Hematopoietic multipotent progenitor cell treated with erythropoietin and hydrocortisone succinate and interleukin-3 and kit ligand, for 4 days (in vitro differentiated cells): Measurements from ENCODE around the gene LITAF.
"Not testable (repeated sequence)": the region's sequence is repeated elsewhere in the genome, so short reads cannot be mapped to it uniquely, and the experiment has no call there.

Experiments used
- DNase-seq: peaks from one replicate; pipeline ENCODE4 v3.0.0-alpha.2; 2015

LITAF gene

DNA sequence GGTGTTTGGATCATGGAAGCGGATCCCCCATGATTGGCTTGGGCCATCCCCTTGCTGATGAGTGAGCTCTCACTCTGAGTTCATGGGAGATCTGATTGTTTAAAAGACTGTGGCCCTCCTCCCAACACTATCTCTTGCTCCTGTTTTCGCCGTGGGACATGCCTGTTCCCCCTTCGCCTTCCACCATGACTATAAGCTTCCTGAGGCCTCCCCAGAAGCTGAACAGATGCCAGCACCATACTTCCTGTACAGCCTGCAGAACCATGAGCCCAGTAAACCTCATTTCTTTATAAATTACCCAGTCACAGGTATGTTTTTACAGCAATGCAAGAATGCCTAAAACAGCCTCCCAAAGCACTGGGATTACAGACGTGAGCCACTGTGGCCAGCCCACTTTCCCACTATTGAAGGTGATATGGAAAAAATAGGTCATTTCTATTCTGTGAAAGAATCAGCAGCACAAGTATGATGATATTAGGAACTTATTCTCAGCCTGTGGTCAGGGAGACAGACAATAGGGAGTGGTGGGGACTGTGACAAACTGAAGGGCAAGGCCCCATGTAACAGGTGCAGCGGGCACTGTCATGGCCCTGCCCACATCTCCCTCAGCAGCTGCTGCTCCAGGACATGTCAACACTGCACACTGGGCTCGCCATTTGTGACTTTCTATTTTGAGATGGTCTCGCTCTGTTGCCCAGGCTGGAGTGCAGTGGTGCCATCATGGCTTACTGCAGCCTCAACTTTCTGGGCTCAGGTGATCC is 33.7 kb upstream of the LITAF start:
- no peak for DNase-seq

GRCh38 chr16:11619327-11619851 is 32.7 kb upstream of the LITAF start:
- peak; percentile 83 for DNase-seq

GRCh38 chr16:11618107-11618717 is 31.5 kb upstream of the LITAF start:
- DNase-seq: no peak

- peak; percentile 60 for DNase-seq
Measured at GRCh38 chr16:11615748-11616447, 29.2 kb upstream of the LITAF start.

GRCh38 chr16:11614587-11615175 is 28.0 kb upstream of the LITAF start:
- peak; percentile 19 for DNase-seq

- peak; percentile 98 for DNase-seq
Measured at GRCh38 chr16:11613381-11614303, 26.9 kb upstream of the LITAF start.

DNA sequence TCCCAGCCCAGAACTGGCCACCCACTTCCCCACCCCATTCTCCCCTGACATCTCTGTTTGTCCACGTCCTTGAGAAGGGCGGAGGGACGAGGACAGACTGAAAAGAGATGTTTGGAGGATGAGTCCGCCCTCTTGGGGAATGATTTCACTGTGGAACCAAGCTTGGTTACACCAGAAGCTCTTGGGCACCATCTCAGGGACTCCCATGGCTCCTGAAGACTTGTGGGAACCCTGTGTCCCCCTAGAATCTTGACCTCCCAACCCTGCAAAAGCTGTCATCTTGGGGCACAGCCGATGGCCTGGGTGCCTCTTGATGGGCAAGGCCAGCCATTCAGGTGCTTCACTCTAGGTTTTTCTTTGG is 25.9 kb upstream of the LITAF start:
- no peak for DNase-seq

- peak; percentile 80 for DNase-seq
Measured at GRCh38 chr16:11611871-11612664, 25.3 kb upstream of the LITAF start.

- DNase-seq: no peak
Measured at GRCh38 chr16:11610580-11610979, 23.9 kb upstream of the LITAF start.

DNA sequence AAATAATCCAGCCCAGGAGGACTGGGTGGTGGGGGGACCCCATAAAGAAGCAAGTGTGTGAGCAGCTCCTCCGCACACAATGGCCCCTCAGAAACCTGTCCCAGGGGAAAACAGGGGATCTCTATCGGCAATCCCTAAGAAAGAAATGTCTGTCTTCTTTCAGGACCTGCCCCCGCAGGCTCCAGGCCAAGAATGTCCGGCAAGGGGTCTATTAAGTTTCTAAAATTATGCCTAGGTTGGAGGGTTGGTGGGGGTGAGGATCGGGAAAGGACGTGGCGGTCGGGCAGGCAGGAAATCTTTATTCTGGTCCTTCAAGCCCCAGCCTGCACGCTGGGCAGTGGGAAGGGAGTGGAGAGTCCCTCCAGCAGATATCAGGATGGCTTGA is 23.4 kb upstream of the LITAF start:
- DNase-seq: no peak

- DNase-seq: no peak
Measured at GRCh38 chr16:11609474-11610120, 22.9 kb upstream of the LITAF start.

DNA sequence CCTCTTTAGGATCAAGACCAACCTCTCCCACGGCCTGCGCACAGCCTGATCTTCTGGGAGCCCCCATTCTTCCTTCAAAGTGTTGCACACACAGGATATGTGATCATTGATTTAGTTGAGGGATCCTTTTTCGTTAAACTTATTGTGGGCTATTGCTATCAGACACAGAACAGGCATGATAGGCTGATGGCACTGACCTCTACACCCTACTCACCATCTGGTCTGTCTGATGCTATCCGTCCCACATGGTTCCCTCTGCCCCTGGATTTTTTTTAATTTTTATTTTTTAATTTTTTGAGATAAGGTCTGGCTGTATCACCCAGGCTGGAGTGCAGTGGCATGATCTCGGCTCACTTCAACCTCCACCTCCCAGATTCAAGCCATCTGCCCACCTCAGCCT is 19.2 kb upstream of the LITAF start:
- peak; percentile 75 for DNase-seq

DNA sequence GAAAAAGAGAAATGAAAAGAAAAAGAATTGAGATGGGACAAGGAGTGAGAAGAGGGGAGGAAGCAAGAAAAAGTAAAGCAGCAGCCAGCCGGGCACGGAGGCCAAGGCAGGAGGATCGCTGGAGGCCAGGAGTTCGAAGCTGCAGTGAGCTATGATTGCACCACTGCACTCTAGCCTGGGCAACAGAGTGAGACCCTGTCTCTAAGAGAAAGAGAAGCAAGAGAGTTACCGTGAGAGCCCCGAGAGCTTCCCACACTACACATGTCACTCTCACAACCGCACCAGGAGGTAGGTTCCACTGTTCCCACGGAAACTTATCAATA is 18.8 kb upstream of the LITAF start:
- no peak for DNase-seq

DNA sequence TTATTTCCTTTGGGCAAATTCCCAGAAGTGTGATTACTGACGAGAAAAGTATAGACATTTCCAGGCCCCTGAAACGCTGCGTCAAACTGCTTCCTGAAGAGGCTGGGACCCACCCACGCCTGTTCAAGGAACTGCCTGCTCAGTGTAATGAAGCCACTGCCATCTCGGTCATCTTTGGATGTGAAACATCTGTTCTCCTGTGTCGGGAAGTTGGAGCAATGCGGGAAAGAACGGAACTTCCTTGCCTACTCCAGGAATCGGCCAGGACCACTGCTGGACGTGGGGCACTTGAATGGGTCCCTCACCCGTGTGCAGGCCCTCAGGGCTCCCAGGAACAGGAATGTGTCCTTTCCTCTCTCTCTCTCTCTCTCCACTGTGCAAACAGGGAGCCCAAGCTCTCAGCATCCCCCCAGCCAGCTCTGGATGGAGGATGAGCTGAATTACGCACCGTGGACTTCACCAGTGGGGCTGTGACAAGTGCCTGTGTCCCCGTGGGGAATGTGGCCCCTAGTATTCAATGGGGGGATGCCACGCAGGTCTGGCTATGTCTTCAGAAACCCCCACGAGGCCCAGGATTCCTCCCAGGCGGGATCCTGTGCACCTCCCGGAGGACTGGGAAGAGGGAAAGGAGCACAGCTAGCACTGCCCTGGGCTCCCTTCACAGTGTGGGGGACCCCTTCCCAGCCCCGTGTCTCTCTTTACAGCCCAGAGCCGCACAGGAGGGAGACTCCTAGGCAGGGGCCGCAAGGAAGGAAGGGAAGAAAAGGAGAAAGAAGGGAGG is 18.3 kb upstream of the LITAF start:
- DNase-seq: no peak

DNA sequence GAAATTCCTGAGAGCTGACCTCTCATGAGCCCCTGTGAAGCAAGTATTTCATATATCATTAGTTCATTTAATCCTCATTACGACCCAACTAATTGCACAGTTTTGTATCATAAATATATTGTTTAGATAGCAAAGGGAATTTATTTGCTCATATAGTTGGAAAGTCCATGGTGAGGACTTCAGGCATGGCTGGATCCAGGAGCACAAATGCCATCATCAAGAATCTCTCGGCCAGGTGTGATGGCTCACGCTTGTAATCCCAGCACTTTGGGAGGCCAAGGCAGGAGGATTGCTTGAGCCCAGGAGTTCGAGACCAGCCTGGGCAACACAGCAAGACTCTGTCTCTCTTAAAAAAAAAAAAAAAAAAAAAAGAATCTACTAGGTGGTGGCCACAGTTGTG is 17.6 kb upstream of the LITAF start:
- DNase-seq: not testable (repeated sequence)

- no peak for DNase-seq
Measured at GRCh38 chr16:11603331-11603750, 16.6 kb upstream of the LITAF start.

GRCh38 chr16:11602321-11602720 is 15.6 kb upstream of the LITAF start:
- no peak for DNase-seq

GRCh38 chr16:11601911-11602310 is 15.2 kb upstream of the LITAF start:
- DNase-seq: no peak

GRCh38 chr16:11601425-11601824 is 14.7 kb upstream of the LITAF start:
- DNase-seq: no peak

DNA sequence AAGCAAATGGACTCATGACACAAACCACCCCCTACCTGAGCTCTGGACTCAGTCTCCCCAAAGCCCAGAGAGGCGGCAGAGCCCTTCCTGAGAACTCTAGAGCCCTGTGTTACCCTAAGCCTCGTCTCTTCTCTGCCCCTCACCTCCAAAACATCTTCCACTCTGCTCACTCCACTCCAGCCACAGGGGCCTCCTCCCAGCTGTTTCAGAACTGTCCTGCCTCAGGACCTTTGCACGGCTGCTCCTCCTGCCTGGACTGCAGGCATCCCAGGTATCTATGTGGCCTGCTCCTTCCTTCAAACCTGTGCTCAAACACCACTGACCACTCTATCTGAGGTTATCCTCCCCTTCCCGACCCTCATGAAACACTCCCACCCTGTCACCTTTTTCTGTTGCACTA is 12.9 kb upstream of the LITAF start:
- no peak for DNase-seq
